Esophagus squamous epithelium (tissue), 4 donors: ENCODE results near the gene MAD1L1.

Experiments
- CTCF ChIP-seq, 6 experiments: fragments of 450-650 bp in 4 of 6; fragments of 200-600 bp in 2 of 6; sonication (generic) in 2 of 6; IDR thresholded peaks; one replicate each; pipeline ENCODE4 v1.5.1; 2016 to 2019; ENCODE audit warnings: antibody characterized with exemption in 6 of 6, mild to moderate bottlenecking in 4 of 6, moderate library complexity in 4 of 6
- POLR2A ChIP-seq, 4 donors: fragments of 450-650 bp; IDR thresholded peaks; one replicate each; pipeline ENCODE4 v1.6.1; 2017; ENCODE audit warnings: antibody characterized with exemption in 4 of 4, mild to moderate bottlenecking in 4 of 4, moderate library complexity in 3 of 4

GRCh38 chr7:1913466-1914282, 319.1 kb downstream of the MAD1L1 start:
- no peak for TF ChIP-seq POLR2A (IDR thresholded peaks at IDR 0.05)
- no peak for TF ChIP-seq CTCF (IDR thresholded peaks at IDR 0.05)
